Upper lobe of right lung (tissue), 1 donor: ENCODE results near the gene AMPD3. TPM values are rescaled to one million over a fixed set of nuclear protein-coding genes. Genes with fewer than 3 reads are reported as not detected.

ENCODE experiments used
- ATAC-seq: fragments of 200-7000 bp; cut with Tn5 transposase; one replicate; pipeline ENCODE4 v1.9.1; 2020; ENCODE audit warnings: mild to moderate bottlenecking, moderate library complexity
- DNase-seq: peaks from one replicate; pipeline ENCODE4 v3.0.0-alpha.2; 2020
- H3K27ac ChIP-seq: fragments of 200-600 bp; one replicate; pipeline ENCODE4 v1.8.0; 2022
- H3K27me3 ChIP-seq: fragments of 200-600 bp; one replicate; pipeline ENCODE4 v1.8.0; 2022; ENCODE audit warnings: mild to moderate bottlenecking
- H3K36me3 ChIP-seq: fragments of 200-600 bp; one replicate; pipeline ENCODE4 v1.8.0; 2022
- H3K4me1 ChIP-seq: fragments of 200-600 bp; one replicate; pipeline ENCODE4 v1.8.0; 2022
- H3K4me3 ChIP-seq: fragments of 200-600 bp; one replicate; pipeline ENCODE4 v1.8.0; 2022; ENCODE audit warnings: mild to moderate bottlenecking
- H3K9me3 ChIP-seq: fragments of 200-600 bp; one replicate; pipeline ENCODE4 v1.8.0; 2022
- CTCF ChIP-seq: fragments of 200-600 bp; IDR thresholded peaks from one replicate; pipeline ENCODE4 v1.8.0; 2022; ENCODE audit warnings: antibody characterized with exemption
- intact Hi-C: fragments of 100-400 bp; cut with DNase I; formaldehyde crosslinking; loops from one replicate; pipeline ENCODE4 v1.11.0; 2022
- total RNA-seq: library from RNA; stranded (reverse); fragmentation: NEBNext Ultra II Directional; extraction: Animal tissue kit (Norgen Biotek cat#: 25700); gene quantifications from one replicate; pipeline ENCODE4 v1.2.1, GENCODE V29; 2021
- donor health status: DM: no; HTN: yes; CAD: no; lungs with severe emphysema.

The AMPD3 gene
- total RNA-seq, 1 donor from 2014 or later, result 11.6 TPM

GRCh38 chr11:10538924-10539323, 83.9 kb downstream of the AMPD3 start:
- intact Hi-C loops, result no loop called here
- no peaks in the 10 kb centered on the region for H3K36me3 ChIP-seq
- H3K9me3 ChIP-seq, result no peaks in the 10 kb centered on the region
- H3K27ac ChIP-seq, result no peak overlapping the region
- no peak for ATAC-seq
- no peak overlapping the region for H3K4me3 ChIP-seq
- TF ChIP-seq CTCF, result no peak
- DNase-seq, result no peak
- no peaks in the 10 kb centered on the region for H3K27me3 ChIP-seq
- H3K4me1 ChIP-seq, result peaks cover 17% of the 10 kb centered on the region

- DNase-seq, result no peak
- H3K36me3 ChIP-seq, result no peaks in the 10 kb centered on the region
- no peak overlapping the region for H3K27ac ChIP-seq
- no peak for ATAC-seq
- no peaks in the 10 kb centered on the region for H3K9me3 ChIP-seq
- H3K27me3 ChIP-seq, result no peaks in the 10 kb centered on the region
- no peak overlapping the region for H3K4me3 ChIP-seq
- no peak for TF ChIP-seq CTCF
- intact Hi-C loops, result no loop called here
- peaks cover 17% of the 10 kb centered on the region for H3K4me1 ChIP-seq
These were observed 84.3 kb downstream of the AMPD3 start for GRCh38 chr11:10539339-10539738.

- peak overlapping the region; percentile 88 for H3K4me3 ChIP-seq
- H3K27ac ChIP-seq, result peak overlapping the region; percentile 89
- H3K4me1 ChIP-seq, result peaks cover 17% of the 10 kb centered on the region
- H3K9me3 ChIP-seq, result no peaks in the 10 kb centered on the region
- H3K36me3 ChIP-seq, result no peaks in the 10 kb centered on the region
- peak; percentile 68 for ATAC-seq
- no peaks in the 10 kb centered on the region for H3K27me3 ChIP-seq
- intact Hi-C loops, result no loop called here
- no peak for TF ChIP-seq CTCF
- no peak for DNase-seq
These were observed 85.5 kb downstream of the AMPD3 start for GRCh38 chr11:10540546-10540914.

GRCh38 chr11:10540915-10541560, 86.0 kb downstream of the AMPD3 start, which contains the start of gene RNF141:
Gene RNF141, minus strand, starts transcription at chr11:10541187. Its CDS starts 7,029 bp downstream, at chr11:10534158.
- TF ChIP-seq CTCF, result peak; percentile 86
- intact Hi-C loops, result no loop called here
- Histone ChIP-seq H3K27me3 (no peaks in the 10 kb centered on the region), H3K9me3 (no peaks in the 10 kb centered on the region), H3K4me3 (peak within 1 kb of the TSS; percentile 88), H3K36me3 (no peaks in the 10 kb centered on the region), H3K4me1 (peaks cover 17% of the 10 kb centered on the region), H3K27ac (peak within 1 kb of the TSS; percentile 89)
- ATAC-seq (peak; percentile 100), DNase-seq (peak; percentile 98)

GRCh38 chr11:10541561-10541930, 86.5 kb downstream of the AMPD3 start:
- no peak for ATAC-seq
- no peaks in the 10 kb centered on the region for H3K27me3 ChIP-seq
- H3K4me3 ChIP-seq, result peak overlapping the region; percentile 88
- intact Hi-C loops, result no loop called here
- H3K27ac ChIP-seq, result peak overlapping the region; percentile 89
- H3K36me3 ChIP-seq, result no peaks in the 10 kb centered on the region
- peaks cover 17% of the 10 kb centered on the region for H3K4me1 ChIP-seq
- no peak for TF ChIP-seq CTCF
- H3K9me3 ChIP-seq, result no peaks in the 10 kb centered on the region
- no peak for DNase-seq

GRCh38 chr11:10542776-10543175, 87.7 kb downstream of the AMPD3 start:
- ATAC-seq (no peak), DNase-seq (no peak)
- Histone ChIP-seq H3K36me3 (no peaks in the 10 kb centered on the region), H3K9me3 (no peaks in the 10 kb centered on the region), H3K27me3 (no peaks in the 10 kb centered on the region), H3K4me3 (no peak overlapping the region), H3K27ac (no peak overlapping the region), H3K4me1 (peaks cover 17% of the 10 kb centered on the region)
- intact Hi-C loops, result no loop called here
- no peak for TF ChIP-seq CTCF
